Fibroblast of mammary gland (primary cell): Measurements from ENCODE around the gene PPP1R12B.
"Not testable (repeated sequence)": the region's sequence is repeated elsewhere in the genome, so short reads cannot be mapped to it uniquely, and the experiment has no call there.

Experiments used
- DNase-seq: peaks from one replicate; pipeline ENCODE4 v3.0.0-alpha.2; 2010; ENCODE audit warnings: low read depth
- H3K4me3 ChIP-seq: 2 replicates; pipeline ENCODE4 v1.5.1; 2011; ENCODE audit warnings: low read depth, mild to moderate bottlenecking, low read length, moderate library complexity; ENCODE audit not compliant: control insufficient read depth
- CTCF ChIP-seq: conservative IDR thresholded peaks from 2 replicates; pipeline ENCODE4 v1.5.1; 2011; ENCODE audit warnings: low read depth, low read length, inconsistent platforms; ENCODE audit not compliant: control insufficient read depth, insufficient read depth

PPP1R12B gene

GRCh38 chr1:202516434-202516877 is 168.0 kb downstream of the PPP1R12B start:
- H3K4me3 ChIP-seq: no peak overlapping the region
- DNase-seq: peak; percentile 68
- TF ChIP-seq CTCF: no peak

GRCh38 chr1:202517146-202517545 is 168.6 kb downstream of the PPP1R12B start:
- DNase-seq, H3K4me3 ChIP-seq: not testable (repeated sequence)

GRCh38 chr1:202518180-202518579 is 169.7 kb downstream of the PPP1R12B start:
- DNase-seq: peak; percentile 14
- not testable (repeated sequence) for H3K4me3 ChIP-seq

GRCh38 chr1:202518905-202519304 is 170.4 kb downstream of the PPP1R12B start:
- DNase-seq: not testable (repeated sequence)

GRCh38 chr1:202520129-202520856 is 171.8 kb downstream of the PPP1R12B start:
- not testable (repeated sequence) for DNase-seq, H3K4me3 ChIP-seq

More at GRCh38 chr1:202518905-202519304, 170.4 kb downstream of the PPP1R12B start:
- not testable (repeated sequence) for H3K4me3 ChIP-seq

- H3K4me3 ChIP-seq, DNase-seq: not testable (repeated sequence)
Measured at GRCh38 chr1:202520857-202521216, 172.3 kb downstream of the PPP1R12B start.

GRCh38 chr1:202521484-202521883 is 173.0 kb downstream of the PPP1R12B start:
- H3K4me3 ChIP-seq, DNase-seq: not testable (repeated sequence)

- DNase-seq: no peak
- no peak overlapping the region for H3K4me3 ChIP-seq
- TF ChIP-seq CTCF: no peak
Measured at GRCh38 chr1:202521886-202522285, 173.4 kb downstream of the PPP1R12B start.

- DNase-seq: not testable (repeated sequence)
Measured at GRCh38 chr1:202526056-202526455, 177.6 kb downstream of the PPP1R12B start.

GRCh38 chr1:202528096-202528722 is 179.7 kb downstream of the PPP1R12B start:
- not testable (repeated sequence) for DNase-seq, H3K4me3 ChIP-seq

More at GRCh38 chr1:202526056-202526455, 177.6 kb downstream of the PPP1R12B start:
- H3K4me3 ChIP-seq: not testable (repeated sequence)

- not testable (repeated sequence) for DNase-seq, H3K4me3 ChIP-seq
Measured at GRCh38 chr1:202530686-202531085, 182.2 kb downstream of the PPP1R12B start.

- H3K4me3 ChIP-seq: no peak overlapping the region
- no peak for DNase-seq
- no peak for TF ChIP-seq CTCF
Measured at GRCh38 chr1:202531472-202531811, 182.9 kb downstream of the PPP1R12B start.

GRCh38 chr1:202531812-202532616 is 183.5 kb downstream of the PPP1R12B start:
- not testable (repeated sequence) for H3K4me3 ChIP-seq
- peak; percentile 36 for DNase-seq

GRCh38 chr1:202539166-202539574 is 190.7 kb downstream of the PPP1R12B start:
- not testable (repeated sequence) for H3K4me3 ChIP-seq

More at GRCh38 chr1:202539166-202539574, 190.7 kb downstream of the PPP1R12B start:
- DNase-seq: peak; percentile 70
